ENCODE measurements around the gene HIVEP3. TPM values are rescaled to one million over a fixed set of nuclear protein-coding genes. Genes with fewer than 3 reads are reported as not detected.

Gene HIVEP3
- total and polyA plus RNA-seq, 2 donors (not counting 1 experiment from before 2014, with no cell fraction given) = 2.0 to 5.1 TPM

- intact Hi-C loops (cut with micrococcal nuclease) = no loop called here
- H3K27me3 ChIP-seq (replicated peaks in 1 of 4; ENCODE audit: control extremely low read depth in 1 of 4, control insufficient read depth in 3 of 4, insufficient read depth in 4 of 4, low read length in 3 of 4) = no peaks in the 10 kb centered on the region
- Mint-ChIP-seq H3K27ac (no peak overlapping the region), H3K9me3 (ENCODE audit: insufficient read depth) (no peaks in the 10 kb centered on the region), H3K4me3 (no peak overlapping the region), H3K4me1 (peaks cover 45% of the 10 kb centered on the region), H3K27me3 (no peaks in the 10 kb centered on the region)
- H3K27ac ChIP-seq (ENCODE audit: low read length in 2 of 2) = no peak overlapping the region
- no CpG with 5 or more reads among the region's 5 CpGs for WGBS (ENCODE audit: insufficient coverage)
- H3K9ac ChIP-seq (ENCODE audit: low read length) = no peak overlapping the region
- no peaks in the 10 kb centered on the region for H4K20me1 ChIP-seq (ENCODE audit: control insufficient read depth, insufficient read depth, low read length, poor library complexity, severe bottlenecking)
- DNase-seq (no peak), ATAC-seq (ENCODE audit: low read depth) (no peak)
- H3K4me1 ChIP-seq (ENCODE audit: control insufficient read depth in 2 of 2, insufficient read depth in 2 of 2, low read length in 2 of 2) = peaks cover 18 to 24% of the 10 kb centered on the region in 2 donors
- no peak overlapping the region for H2AFZ ChIP-seq (ENCODE audit: insufficient read depth, low read depth, low read length, poor library complexity, severe bottlenecking)
- H3K4me3 ChIP-seq (ENCODE audit: control extremely low read depth in 1 of 5, extremely low read depth in 1 of 5, insufficient read depth in 1 of 5, low read depth in 2 of 5, low read length in 4 of 5) = no peak overlapping the region
- no peak overlapping the region for H3K4me2 ChIP-seq (replicated peaks; ENCODE audit: low read depth, low read length, poor library complexity, severe bottlenecking)
- ChIA-PET CTCF (interaction anchor here (0.5 kb wide), 1 partner anchor 149 kb away, joined by 3 read pairs; no protein-coding TSS in a partner anchor), POLR2A (interaction anchor here (0.6 kb wide), 1 partner anchor 118 kb away, joined by 10 read pairs; no protein-coding TSS in a partner anchor)
- H3K36me3 ChIP-seq (replicated peaks in 1 of 2; ENCODE audit: control extremely low read depth in 1 of 2, control insufficient read depth in 1 of 2, extremely low read depth in 1 of 2, insufficient read depth in 2 of 2, low read length in 1 of 2) = no peaks in the 10 kb centered on the region
- peaks cover 74% of the 10 kb centered on the region for H3K79me2 ChIP-seq (ENCODE audit: control insufficient read depth, insufficient read depth, low read length)
- TF ChIP-seq, protein P1, sequence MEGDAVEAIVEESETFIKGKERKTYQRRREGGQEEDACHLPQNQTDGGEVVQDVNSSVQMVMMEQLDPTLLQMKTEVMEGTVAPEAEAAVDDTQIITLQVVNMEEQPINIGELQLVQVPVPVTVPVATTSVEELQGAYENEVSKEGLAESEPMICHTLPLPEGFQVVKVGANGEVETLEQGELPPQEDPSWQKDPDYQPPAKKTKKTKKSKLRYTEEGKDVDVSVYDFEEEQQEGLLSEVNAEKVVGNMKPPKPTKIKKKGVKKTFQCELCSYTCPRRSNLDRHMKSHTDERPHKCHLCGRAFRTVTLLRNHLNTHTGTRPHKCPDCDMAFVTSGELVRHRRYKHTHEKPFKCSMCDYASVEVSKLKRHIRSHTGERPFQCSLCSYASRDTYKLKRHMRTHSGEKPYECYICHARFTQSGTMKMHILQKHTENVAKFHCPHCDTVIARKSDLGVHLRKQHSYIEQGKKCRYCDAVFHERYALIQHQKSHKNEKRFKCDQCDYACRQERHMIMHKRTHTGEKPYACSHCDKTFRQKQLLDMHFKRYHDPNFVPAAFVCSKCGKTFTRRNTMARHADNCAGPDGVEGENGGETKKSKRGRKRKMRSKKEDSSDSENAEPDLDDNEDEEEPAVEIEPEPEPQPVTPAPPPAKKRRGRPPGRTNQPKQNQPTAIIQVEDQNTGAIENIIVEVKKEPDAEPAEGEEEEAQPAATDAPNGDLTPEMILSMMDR (IDR thresholded peaks at IDR 0.05) = no peak
- TF ChIP-seq EZH2 (IDR thresholded peaks at IDR 0.05; ENCODE audit: borderline replicate concordance, insufficient read depth, low read depth, low read length, poor library complexity, severe bottlenecking) = no peak
- H3K9me3 ChIP-seq (ENCODE audit: control extremely low read depth in 1 of 3, control insufficient read depth in 2 of 3, insufficient read depth in 1 of 3, low read length in 2 of 3) = no peaks in the 10 kb centered on the region
Measured at GRCh38 chr1:41633764-41634163, 285.0 kb downstream of the HIVEP3 start.

DNA sequence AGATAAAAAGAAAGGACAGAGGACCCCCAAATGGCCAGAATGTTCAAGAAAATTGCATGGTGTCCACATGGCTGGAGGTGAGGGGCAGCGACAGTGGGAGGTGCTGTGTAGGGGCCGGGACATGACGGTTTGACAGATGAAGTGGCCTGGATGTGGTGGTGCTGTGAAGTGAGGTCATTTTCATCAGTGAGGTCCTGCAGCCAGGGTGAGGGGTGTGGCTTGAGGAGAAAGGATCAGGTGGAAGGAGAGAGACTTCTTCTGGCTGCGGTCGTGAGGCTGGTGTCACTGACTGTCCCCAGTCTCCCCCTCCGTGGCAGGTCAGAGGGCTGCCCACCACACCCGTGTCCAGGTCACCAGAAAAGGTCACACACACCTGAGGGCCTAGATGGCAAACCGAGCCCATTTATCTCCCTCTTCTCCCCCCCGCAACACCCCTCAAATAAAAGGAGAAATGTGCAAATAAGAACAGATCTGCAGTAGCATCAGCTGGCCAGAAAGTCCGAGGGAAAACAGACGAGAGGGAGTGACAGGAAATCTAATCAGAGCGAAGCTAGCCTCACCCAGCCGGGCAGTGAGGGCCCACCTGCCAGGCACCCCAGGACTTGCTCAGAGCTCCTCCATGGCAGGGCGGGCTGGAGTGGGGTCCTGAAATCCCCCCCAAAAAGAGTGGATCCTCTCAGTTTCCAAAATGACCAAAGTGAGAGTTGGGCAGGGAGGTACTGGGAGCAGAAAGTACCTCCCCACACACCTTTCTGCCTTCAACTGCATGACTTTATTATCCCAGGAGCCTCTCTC, 285.7 kb downstream of the HIVEP3 start:
- peaks cover 76% of the 10 kb centered on the region for H3K79me2 ChIP-seq (ENCODE audit: control insufficient read depth, insufficient read depth, low read length)
- no peak overlapping the region for H3K9ac ChIP-seq (ENCODE audit: low read length)
- H3K4me3 ChIP-seq (ENCODE audit: control extremely low read depth in 1 of 5, extremely low read depth in 1 of 5, insufficient read depth in 1 of 5, low read depth in 2 of 5, low read length in 4 of 5) = no peak overlapping the region
- peaks cover 44% of the 10 kb centered on the region for H3K4me1 Mint-ChIP-seq
- no peaks in the 10 kb centered on the region for H3K27me3 ChIP-seq (replicated peaks in 1 of 4; ENCODE audit: control extremely low read depth in 1 of 4, control insufficient read depth in 3 of 4, insufficient read depth in 4 of 4, low read length in 3 of 4)
- no peak overlapping the region for H3K27ac Mint-ChIP-seq
- H2AFZ ChIP-seq (ENCODE audit: insufficient read depth, low read depth, low read length, poor library complexity, severe bottlenecking) = no peak overlapping the region
- intact Hi-C loops (cut with micrococcal nuclease) = no loop called here
- POLR2A ChIA-PET = interaction anchor here (0.6 kb wide), 1 partner anchor 118 kb away, joined by 10 read pairs; no protein-coding TSS in a partner anchor
- no peak overlapping the region for H3K27ac ChIP-seq (ENCODE audit: low read length in 2 of 2)
- 92% methylated on average over 12 of the region's 14 CpGs for WGBS (ENCODE audit: insufficient coverage)
- H3K27me3 Mint-ChIP-seq = no peaks in the 10 kb centered on the region
- no peaks in the 10 kb centered on the region for H4K20me1 ChIP-seq (ENCODE audit: control insufficient read depth, insufficient read depth, low read length, poor library complexity, severe bottlenecking)
- peaks cover 12 to 19% of the 10 kb centered on the region in 2 donors for H3K4me1 ChIP-seq (ENCODE audit: control insufficient read depth in 2 of 2, insufficient read depth in 2 of 2, low read length in 2 of 2)
- TF ChIP-seq EZH2 (IDR thresholded peaks at IDR 0.05; ENCODE audit: borderline replicate concordance, insufficient read depth, low read depth, low read length, poor library complexity, severe bottlenecking) = no peak
- TF ChIP-seq, protein P1 (IDR thresholded peaks at IDR 0.05) = no peak
- ATAC-seq (ENCODE audit: low read depth) (no peak), DNase-seq (no peak)
- CTCF ChIA-PET = interaction anchor here (0.5 kb wide), 1 partner anchor 149 kb away, joined by 3 read pairs; no protein-coding TSS in a partner anchor
- no peaks in the 10 kb centered on the region for H3K9me3 Mint-ChIP-seq (ENCODE audit: insufficient read depth)
- H3K4me3 Mint-ChIP-seq = no peak overlapping the region
- peaks cover 0 to 3% of the 10 kb centered on the region in 2 experiments for H3K36me3 ChIP-seq (replicated peaks in 1 of 2; ENCODE audit: control extremely low read depth in 1 of 2, control insufficient read depth in 1 of 2, extremely low read depth in 1 of 2, insufficient read depth in 2 of 2, low read length in 1 of 2)
- no peak overlapping the region for H3K4me2 ChIP-seq (replicated peaks; ENCODE audit: low read depth, low read length, poor library complexity, severe bottlenecking)
- no peaks in the 10 kb centered on the region for H3K9me3 ChIP-seq (ENCODE audit: control extremely low read depth in 1 of 3, control insufficient read depth in 2 of 3, insufficient read depth in 1 of 3, low read length in 2 of 3)
